NCI-H2171 treated with DMSO at 0.1 percent for 48 hours (cell line): Measurements from ENCODE around the gene RIC1.
A peak's percentile ranks its signal among the peaks of the same experiment; 100 is the strongest.
"Not testable (repeated sequence)": the region's sequence is repeated elsewhere in the genome, so short reads cannot be mapped to it uniquely, and the experiment has no call there.

Experiments used
- DNase-seq: peaks from one replicate; lab custom pipeline; 2025; lab: John Stamatoyannopoulos, UW

Gene RIC1

DNA sequence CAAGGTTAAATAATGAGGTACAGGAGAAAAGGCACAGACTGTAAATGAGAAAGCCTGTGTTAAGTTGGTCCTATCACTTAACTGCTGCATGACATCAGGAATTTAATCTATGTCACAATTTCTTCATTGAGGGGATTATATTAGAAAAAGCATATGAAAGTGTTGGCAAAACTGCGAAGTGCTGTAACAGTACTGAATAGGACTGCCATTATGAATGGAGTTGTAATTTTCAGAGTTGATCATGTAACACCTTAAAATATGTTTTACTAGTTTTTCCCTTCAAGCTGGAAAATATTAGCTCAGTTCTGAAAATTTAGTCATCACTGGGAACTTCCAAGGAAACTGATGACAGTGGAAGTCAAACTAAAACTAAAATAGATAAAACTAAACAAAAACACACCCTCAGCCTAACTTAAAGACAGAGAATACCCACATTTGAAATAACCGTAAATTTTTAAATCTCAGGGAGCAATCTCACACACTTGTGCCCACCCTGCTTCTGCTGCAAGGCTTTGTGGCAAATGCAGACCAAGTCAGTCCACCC, 158.9 kb downstream of the RIC1 start:
- DNase-seq, result no peak

DNA sequence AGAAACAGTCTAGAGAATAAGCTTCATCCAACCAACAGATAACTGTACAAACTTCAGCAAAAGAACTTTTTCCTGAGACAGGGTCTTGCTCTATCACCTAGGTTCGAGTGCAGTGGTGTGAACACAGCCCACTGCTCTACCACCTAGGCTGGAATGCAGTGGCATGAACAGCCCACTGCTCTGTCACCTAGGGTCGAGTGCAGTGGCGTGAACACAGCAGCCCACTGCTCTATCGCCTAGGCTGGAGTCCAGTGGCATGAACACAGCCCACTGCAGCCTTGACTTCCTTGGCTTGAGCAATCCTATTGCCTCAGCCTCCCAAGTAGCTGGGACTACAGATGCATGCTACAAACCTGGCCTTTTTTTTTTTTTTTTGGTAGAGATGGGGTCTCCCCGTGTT, 160.6 kb downstream of the RIC1 start:
- DNase-seq, result no peak

DNA sequence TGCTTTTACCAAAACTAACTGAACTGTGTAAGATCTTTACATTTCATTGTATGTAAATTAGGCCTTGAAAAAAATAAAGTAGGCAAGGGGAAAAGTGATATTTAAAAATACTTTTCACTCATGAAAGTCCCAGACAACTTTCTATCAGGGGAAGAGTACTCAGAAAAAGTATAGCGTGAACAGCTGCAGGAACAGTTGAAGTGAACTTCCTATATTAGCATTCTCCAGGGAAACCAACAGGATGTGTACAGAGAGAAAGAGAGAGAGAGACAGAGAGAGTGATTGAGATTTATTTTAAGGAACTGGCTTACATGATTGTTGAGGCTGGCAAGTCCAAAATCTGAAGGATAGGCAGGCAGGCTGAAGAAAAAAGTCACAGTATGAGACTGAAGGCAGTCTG, 162.0 kb downstream of the RIC1 start:
- DNase-seq, result no peak

DNA sequence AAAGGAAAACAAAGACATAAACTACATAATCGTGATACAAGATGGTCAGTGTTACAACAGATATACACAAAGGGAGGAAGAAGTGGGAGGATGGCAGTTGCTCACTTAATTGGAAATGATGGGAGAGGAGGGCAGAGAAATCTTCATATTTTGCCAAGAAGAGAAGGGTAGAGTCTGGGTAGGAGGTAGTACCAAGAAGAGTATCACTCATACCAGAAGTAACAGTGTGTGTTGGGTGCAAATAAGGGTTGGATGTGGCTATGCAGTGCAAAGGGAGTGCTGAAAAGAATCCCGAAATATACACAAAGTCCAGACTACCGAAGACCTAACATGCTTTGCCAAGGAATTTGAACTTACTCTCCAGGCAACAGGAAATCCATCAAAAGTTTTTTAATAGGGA, 163.0 kb downstream of the RIC1 start:
- no peak for DNase-seq

DNA sequence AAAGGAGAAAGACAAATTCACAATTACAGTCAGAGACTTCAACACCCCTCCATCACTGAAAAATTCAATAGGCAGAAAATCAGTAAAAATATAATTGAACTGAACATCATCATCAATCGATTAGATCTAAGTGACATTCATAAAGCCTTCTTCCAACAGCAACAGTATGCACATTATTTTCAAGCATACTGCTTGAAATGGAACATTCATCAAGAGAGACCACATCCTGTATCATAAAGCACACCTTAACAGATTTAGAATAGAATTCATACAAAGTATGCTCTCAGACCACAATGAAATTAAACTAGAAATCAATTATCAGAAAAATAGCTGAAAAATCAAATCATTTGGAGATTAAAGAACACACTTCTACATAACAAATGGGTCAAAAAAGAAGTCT, 164.9 kb downstream of the RIC1 start:
- DNase-seq, result no peak

DNA sequence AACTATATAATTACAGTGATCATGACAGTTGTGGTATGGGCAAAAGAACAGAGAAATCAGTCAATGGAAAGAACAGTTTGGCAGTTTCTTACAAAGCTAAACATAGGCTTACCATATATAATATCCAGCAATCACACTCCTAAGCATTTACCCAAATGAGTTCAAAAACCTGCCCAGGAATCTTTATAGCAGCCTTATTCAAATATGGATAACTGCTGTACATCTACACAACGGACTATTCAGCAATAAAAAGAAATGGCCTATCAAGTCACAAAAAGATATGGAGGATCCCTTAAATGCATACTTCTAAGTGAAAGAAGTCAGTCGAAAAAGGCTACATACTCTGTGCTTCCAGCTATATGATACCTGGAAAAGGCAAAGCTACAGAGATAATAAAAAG, 167.4 kb downstream of the RIC1 start:
- DNase-seq, result no peak

DNA sequence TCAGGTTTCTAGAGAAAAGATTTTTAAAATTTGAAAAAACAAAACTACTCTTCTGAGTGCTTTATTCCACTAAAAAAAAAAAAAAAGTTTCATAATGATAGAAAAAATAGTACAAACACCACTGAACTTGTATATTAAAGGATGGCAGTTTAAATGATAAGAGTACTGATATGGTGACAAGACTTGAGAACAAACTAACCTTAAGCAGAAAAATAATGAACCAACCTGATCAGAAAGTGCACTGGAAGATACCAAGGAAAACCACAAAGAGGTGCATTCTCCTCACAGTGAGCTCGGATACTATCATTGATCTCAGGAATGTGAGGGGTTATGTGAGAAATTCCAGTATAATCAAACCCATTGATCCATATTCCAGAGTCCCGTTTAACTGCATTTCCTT, 169.7 kb downstream of the RIC1 start:
- DNase-seq, result no peak

DNA sequence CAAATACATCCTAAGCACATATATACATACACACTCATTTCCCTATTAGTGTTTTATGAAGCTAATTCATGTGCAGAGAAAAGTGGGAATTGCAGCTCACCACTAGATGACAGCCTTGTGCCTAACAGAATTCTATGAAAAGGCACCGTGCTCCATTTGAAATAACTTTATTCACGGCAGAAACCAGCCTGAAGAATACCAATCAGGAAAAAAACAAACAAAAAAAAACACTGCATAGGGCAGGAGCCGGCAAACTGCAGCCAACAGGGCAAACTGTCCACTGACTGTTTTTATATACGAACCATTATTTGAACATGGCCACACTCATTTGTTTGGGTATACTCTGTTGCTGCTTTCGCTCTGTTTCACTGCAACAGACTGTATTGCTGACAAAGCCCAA, 170.4 kb downstream of the RIC1 start:
- peak; percentile 66 for DNase-seq

DNA sequence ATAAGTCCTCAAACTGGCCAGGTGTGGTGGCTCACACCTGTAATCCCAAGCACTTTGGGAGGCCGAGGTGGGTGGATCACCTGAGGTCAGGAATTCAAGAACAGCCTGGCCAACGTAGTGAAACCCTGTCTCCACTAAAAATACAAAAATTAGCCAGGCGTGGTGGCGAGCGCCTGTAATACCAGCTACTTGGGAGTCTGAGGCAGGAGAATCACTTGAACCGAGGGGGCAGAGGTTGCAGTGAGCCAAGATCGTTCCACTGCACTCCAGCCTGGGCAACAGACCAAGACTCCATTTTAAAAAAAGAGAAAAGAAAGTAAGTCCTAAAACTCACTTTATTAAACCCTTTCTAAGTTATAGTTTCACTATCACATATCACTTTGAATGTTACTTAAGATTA, 171.5 kb downstream of the RIC1 start:
- DNase-seq, result not testable (repeated sequence)

DNA sequence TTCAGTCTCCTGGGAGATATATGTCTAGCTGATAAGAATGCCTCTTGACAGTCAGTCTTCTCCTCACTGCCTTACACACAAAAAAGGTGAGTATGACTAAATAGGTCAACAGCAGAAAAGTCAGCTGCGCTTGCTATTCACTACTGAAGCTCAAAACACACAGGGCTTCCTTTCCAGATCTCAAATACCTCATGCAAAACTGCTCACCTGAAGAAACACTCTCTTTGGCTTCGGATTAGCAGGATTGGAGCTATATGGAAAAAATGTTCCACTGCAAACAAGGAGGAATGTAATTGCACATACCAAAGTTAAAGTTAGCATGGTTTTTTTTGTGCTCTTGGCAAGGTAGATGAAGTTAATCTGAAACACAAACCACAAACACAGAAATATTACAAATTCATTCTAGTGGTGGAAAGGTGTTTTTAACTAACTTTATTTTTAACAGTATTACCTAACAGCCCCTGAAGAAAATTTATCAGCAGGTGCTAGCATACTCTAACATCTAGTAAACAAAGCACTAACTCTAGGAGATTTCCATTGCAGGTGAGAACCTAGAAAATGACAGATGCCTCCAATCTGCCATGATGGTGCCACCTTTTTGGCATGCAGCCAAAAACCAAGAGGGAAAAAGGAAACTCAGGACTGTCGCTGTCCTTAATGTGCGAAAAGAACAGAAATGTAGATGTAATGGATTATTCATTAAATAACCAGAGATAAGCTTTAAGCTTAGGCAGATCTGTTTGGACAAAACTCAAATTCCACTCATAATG, 172.2 kb downstream of the RIC1 start:
- DNase-seq, result peak; percentile 86

DNA sequence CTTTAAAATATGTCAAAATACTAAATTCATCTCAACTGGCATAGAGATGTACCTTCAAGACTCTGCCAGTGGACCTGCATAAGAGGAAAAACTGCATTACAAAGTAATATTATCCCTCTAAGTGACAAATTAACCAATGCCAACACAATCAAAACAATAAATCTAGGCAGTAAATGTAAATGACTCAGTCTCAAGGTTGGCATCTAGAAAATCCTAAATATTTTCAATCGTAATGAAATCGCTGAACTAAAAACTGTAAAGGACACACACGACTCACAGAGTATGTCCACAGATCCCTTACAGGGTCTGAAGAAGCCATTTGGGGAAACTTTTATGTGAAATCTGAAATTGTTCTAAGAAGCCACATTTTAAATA, 172.8 kb downstream of the RIC1 start:
- no peak for DNase-seq

DNA sequence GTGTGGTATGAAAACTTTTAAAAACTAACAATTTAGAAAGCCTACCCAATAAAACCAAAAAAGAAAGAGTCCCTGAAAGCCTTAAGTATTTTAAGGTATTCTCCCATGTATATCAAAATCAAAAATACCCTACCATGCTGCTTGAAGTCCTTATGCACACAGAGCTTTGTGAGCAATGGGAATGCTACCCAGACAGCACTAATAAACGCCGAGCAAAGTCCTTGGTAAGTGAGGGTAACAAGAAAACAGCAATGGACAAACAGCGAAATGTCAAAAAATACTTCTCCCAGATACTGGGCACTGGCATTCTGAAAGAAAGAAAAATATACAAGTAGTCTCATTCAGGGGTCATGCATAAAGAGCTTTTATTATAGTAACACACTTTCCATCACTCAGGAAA, 176.6 kb downstream of the RIC1 start:
- no peak for DNase-seq

DNA sequence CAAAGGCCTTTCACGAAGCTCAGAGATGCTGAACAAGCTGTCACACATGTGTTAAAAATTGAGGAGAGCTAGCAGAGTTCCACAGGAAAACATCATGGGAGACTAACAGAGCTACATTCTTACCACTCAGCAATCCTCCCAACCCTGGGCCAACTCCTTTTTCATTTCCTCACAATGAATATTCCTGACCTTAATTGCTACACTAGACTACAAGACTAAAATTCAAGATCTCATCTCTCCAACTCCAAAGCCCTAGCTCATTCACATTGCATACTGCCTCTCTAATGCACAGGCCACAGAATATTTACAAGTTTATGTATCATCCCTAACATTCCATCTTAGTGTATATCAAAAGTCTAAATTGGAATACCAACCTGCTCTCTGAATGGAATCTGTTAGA, 182.8 kb downstream of the RIC1 start:
- no peak for DNase-seq

DNA sequence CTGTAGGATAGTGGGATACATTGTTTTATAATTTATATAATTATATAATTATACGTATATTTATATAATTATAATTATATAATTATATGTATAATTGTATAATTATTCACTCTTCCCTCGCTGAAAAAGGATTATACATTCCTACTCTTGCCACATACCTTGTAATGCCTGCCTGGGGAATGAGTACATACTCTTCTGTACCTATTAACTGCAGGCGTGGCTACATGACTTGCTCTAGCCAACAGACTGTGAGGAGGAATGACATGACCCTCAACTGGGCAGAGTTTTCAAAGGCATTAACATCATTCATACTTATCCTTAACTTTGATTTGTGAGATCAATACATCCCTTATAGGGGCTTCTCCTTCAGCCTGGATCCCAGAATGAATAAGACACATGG, 184.9 kb downstream of the RIC1 start:
- DNase-seq, result no peak

DNA sequence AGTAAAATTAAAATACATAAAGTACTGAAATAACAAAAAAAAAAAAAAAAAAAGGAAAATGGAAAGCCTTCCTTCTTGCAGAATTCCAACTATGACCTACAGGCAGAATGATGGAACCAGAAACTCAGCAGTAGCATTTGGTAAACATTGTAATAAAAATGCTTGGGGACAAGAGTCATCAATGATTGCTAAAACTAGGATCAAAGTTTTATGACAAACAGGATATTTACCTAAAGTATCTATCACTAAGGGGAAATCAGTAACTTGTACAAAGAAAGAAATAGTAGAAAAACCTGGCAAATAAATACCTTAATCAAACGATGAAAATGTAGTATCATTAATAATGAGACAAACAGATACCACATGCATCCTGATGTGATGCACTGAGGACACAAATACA, 186.6 kb downstream of the RIC1 start:
- no peak for DNase-seq

DNA sequence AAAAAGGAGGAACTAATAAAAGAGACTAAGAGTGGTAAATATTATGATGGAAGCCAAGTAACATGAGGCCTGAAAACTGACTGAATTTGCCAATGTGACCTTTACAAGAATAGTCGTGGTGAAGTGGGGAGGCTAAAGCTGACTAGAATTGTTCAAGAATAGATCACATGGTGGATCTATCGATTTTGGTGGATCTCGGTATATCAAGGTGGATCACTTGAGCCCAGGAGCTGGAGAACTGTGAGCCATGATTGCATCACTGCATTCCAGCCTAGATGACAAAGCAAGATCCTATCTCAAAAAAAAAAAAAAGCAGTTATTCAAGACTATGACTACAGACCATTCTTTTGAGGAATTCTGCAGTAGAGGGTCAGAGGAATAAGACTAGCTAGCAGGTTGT, 189.0 kb downstream of the RIC1 start:
- no peak for DNase-seq

DNA sequence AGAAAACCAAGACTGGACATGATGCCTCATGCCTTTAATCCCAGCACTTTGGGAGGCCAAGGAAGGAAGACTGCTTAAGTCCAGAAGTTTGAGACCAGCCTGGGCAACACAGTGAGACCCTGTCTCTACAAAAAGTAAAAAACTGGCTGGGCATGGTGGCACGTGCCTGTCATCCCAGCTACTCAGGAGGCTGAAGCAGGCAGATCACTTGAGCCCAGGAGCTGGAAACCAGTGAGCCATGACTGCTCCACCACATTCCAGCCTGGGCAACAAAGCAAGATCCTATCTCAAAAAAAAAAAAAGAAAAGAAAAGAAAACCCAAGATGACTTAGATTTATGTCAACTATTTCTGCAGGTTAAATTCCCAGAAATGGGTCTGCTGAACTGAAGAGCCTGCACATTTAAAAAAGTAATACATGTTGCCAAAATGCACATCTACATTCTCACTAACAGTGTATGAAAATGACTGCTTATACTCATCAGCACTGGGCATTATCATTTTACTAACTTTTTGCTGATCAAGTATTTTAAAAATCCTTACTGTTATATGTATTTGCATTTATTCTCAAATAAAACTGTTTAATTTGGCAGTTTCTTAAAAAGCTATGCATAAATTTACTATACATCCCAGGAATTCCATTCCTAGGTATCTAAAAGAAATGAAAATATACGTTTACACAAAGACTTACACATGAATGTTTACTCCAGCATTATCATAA, 189.7 kb downstream of the RIC1 start:
- no peak for DNase-seq

DNA sequence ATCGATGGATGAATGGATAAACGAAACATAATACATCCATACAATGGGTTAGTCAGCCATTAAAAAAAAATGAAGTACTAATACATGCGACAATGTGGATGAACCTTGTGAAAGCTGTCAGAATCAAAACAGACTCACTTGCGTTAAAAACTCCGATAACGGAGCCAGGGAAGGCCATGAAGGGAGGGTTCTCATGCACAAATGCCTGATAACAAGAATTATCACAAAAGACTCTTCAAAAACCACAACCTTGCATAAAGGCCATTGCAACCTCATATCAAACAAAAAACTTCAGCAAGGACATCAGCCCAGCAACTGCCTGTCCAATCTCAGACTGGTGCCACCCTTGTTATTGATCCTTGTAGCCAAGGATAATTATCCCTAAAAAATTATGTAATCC, 190.3 kb downstream of the RIC1 start:
- DNase-seq, result no peak

DNA sequence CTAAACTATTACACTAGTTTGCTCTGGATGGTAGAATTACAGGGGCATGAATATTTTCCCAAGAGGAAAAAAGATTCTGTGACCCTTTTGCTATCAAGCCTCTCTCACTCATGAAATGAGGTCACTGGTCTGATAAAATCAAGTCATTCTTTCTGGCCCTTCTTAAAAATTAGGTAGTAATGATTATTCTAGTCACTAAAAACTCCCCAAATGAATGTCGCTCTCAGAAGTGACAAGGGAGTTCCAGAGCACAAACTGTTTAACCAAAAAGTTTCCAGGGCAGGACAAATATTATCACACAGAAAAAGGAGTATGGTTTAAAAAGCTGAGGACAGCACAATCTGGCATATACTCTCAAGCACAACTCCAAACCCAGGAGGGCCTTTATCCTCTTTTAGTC, 191.5 kb downstream of the RIC1 start:
- no peak for DNase-seq

DNA sequence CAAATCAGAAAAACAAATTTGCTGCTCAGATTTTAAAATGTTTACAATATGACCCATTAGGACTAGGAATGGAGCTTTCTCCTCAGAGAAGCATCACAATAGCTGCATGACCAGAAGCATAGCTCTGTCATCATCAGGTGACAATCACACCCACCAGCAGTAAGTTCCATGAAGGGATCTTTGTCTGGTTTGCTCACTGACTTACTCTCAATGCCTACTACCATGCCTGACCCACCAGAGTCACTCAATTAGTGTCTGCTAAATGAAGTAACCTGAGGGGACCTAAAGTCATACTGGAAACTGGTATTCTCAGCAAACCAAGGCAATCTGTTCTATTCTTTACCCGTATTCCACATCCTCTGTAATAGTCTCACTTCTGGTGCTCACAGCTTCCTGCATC, 196.3 kb downstream of the RIC1 start:
- DNase-seq, result no peak
